ENCODE measurements around the gene AHDC1.

The AHDC1 gene

DNA sequence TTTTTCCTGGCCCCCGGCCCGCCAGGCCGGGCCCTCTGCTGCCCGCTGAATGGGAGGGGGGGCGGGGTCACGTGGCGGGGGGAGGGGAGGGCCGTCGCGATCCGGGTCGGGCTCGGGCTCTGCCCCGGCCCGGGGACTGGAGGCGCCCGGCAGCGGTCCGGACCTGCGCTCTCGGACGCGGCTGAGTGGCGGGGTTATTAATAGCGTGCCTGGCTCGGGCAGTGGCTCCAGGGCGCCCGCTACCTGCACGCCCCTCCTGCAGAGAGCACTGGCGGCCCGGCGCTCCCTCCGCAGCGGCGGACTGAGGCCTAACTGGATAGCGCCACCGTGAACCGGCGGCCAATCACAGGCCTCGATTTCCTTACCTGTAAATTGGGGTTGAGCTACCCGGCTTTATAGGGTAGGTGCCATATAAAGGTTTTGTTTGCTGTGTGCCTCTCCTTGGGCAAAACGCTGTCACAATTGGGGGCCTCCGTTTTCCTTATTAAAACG lies 28.1 kb downstream of the AHDC1 start:
- no peak for DNase-seq

DNA sequence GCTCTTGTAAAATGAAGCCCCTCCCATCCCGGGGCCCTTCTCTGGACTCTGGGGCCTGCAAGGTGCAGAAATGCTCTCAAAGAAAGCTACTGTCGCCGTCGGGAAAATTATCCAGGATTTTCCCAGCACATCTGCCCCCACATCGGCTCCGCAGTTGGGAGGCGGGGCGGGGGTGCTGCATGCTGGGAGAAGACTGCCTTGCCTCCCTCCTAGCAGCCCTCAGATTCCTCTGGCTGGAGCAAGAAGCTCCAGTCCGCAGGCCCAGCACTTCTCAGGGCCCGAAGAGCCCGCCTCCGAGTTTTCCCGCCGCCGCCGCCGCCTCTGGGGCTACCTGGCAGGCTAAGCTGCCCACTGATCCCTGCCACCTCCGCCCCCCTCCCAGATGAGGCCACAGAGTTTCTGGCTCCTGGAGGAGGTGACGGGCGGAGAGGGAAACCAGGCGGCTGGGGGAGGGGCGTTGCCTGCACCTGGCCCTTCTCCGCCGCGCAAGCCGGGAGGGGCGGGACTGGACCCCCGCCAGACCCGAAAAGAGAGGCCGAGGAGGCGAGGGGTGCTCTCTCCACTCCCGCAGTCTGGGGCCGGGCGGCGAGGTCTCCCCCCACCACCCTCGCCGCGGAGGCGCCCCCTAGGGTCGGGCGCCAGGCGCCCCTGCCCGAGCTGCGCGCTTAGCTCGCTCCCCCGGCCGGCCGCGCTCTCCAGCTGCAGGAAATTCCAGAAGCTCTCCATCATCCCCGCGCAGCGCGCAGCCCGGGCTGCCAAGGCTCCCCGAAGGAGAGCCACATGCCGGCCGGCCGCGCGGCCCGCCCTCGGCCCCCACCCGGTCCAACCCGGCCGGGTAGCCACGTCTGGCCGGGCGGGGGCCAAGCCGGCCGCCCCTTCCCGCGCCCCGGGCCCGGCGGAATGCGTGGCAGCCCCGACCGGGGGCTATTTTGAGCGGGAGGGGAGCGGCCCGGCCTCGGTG lies 28.8 kb downstream of the AHDC1 start:
- no peak for DNase-seq

DNA sequence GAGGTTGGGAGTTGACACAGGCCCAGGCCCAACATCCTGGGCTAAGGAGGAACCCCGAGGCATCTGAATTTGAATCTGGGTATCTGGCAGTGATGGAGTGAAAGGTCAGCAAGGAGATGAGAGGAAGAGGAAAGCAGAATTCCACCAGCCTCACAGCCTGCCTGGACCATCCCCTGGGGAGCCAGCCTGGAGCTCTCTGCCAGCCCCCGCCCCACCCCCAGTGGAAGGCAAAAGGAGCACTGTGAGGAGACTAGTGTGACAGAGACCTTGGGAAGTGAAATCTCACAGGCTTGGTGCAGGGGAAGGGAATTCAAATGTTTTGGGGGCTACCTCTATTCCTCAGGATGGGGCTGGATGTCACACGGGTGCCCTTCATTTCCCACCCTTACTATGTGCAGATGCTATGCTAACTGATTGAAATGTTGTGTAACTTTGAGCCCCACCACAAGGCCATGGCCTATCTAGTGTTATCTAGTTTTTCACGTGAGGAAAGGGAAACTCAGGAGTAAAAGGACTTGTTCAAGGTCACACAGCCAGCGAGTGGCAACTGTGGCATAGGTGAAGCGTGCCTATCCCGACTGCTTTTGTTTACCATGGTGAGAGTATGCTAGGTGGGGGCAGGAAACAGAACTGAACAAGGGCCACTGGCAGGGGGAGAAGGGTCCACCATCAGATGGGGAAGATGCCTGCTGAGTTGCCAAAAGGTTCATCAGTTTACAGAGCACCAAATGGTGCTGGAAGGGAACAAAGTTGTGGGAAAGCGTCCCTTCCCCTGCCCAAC lies 29.8 kb downstream of the AHDC1 start:
- no peak for DNase-seq

DNA sequence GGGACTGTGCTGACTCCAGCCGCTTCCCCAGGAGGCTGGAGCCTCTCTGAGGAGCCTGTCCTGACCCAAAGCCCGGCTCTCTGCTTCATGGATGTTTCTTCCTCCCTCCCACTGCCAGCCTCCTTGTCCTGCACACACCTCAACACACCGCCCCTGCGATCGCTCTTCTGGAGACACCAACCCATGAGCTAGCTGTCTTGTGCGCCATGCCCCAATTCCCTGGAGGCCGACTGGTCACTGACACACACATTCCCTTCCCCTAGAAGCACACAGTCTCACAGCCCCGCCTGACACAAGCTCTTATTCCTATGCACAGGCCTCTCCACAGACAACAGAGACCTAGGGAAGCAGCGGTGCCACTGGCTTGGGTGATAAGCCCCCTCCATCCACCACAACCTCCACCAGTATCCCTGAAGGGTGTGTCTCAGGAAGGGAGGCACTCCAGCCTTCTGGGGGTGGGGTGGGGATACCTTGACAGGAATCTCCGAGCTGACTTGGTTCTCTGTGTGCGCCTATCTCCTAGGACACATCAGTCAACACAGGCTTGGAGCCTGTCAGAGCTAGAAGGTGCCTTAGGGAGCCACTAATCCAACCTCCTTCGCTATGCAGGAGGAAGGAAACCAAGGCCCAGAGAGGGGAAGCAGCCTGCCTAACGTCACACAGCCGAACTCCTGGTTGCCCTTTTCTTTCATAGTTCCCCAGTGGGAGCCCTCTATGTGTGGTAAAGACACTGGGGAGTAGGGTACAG lies 31.1 kb downstream of the AHDC1 start:
- DNase-seq = no peak

DNA sequence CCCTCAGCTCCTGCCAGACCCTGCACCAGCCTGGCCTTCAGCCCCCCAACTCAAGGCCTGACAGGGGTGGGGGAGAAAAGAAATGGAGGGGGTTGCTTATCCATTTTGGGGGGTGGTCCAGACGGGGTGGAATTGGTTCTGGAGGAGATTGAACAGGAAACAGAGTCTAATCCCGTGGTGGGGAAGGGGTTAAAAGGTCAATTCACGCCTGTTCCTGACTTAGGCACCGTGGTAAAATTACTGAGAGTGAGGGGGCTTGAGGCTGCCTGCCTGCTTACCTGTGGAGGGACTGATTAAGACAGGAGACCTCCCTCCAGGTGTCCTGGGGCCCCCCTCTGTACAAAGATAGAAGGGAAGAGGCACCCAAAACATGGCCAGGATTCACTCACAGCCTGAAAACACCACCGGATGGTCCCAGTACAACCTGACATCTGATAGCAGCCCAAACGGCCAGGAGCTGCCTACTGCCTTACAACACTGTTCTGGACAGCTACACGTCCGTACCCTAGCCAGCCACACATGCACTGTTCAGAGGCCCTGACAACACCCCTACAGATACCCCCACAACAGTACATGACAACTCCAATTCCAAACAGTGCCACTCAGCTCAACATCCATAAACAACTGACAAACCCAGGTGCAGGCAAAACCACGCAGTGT lies 31.8 kb downstream of the AHDC1 start:
- no peak for DNase-seq

DNA sequence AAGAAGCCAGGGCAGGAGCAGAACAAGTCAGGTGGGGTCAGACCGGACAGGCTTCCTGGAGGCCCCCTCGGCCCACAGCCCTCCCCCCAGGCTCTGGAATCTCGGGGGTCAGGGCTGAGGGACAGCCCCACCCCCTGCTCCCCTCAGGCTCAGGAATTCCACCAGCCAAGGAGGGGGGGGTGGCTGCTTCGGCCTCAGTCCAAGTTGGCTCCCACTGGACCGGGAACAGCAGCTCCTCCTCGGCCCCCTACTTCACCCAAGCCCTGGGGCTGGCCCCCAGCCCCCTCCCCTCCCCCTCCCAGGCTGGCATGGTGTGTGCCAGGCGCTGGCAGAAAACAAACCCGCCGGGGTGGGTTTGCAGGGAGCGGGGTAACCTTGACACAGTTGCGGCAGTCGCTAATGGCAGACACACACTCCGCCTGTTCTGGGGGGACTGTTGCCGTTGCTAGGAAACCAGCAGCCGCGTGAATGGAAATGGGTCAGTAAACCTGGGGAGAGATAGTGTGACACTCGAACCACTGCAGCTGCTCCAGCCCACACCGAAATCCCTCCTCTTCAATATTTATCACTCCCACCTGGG lies 32.4 kb downstream of the AHDC1 start:
- no peak for DNase-seq

DNA sequence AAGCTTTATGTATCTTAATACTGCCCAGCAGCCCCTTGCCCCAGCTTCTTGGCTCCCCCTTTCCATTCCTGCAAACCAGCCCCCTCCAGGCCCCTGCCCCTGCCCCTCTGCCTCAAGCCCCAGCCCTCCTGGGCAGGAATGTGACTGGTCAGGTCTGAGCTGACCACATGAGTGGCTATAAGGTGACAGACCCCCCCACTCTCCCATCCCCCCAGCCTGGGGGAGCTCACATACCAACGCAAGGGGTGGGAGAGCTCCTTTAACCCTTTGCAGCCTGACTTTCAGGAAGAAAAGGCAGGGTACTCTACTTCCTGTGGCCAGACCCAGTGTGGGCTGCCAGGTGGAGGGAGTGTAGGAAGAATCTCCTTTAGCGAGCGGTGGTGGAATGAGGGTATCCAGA lies 33.2 kb downstream of the AHDC1 start:
- no peak for DNase-seq

DNA sequence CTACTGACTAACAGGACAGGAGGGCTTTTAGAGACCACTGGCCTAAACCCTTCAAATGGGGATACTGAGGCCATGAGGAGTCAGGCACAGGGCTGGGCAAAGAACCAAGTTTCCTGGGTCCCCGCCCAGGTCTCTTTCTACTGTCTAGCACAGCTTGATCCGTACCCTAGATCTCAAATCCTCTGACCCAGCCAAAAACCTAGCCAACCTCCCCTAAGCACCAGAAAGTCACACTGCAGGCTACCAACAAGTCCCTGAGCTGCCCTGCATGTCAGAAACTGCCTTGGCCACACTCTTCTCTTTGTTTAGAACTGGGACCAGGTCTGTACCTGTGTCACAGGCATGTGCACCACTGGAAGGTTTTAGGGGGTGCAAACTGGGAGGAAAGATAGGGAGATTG lies 33.6 kb downstream of the AHDC1 start:
- DNase-seq = no peak

DNA sequence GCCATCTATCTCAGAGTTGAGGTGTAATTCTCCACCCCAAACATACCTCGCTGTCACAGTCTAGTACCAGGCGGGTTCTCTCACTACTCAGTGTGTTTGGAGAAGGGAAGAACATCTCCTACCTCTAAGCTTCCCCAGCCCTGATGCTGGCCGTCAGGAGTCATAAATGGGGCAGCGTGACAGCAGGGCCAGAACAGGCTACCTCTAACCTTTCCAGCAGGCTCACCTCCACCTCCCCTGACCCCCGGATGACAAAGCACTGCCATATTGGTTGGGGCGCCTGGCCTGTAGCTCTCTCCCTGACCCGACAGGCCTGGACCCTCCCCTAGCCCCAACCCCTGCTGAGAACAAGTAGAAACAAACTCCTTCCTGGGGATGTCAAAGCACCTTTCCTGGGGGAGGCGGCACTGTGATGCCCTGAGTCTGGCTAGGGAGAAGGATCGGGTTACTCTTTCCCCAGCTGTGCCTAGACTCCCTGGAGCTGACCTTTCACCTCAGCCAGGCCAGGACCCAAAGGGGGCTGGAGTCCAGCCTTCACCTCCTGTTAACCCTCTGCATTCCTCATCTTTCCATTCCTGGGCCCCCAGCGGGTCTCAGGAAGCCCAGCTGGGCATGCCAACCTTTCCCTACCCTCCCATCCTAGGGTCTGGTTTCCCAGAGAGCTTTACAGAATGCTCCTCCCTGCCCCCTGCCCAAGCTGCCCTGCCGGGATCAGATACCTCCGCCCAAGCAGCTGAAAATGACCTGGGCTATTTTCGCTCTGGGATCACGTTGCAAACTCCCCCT lies 34.2 kb downstream of the AHDC1 start:
- no peak for DNase-seq

DNA sequence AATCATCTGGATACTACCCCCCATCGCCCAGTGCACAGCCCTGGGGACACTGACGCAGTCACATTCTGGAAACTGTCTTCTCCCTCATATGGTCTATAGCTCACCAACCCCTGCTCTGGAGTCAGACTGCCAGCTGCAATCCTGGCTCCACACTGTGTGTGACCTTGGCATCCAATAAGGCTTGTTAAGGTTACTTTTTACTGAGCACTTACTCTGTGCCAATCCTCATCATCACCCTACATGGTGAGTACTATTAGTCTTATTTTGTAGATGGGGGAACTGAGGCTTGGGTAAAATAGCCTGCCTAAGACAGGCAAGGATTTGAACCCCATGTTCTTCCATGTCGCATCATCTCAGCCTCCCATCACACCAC lies 34.9 kb downstream of the AHDC1 start:
- DNase-seq = no peak

DNA sequence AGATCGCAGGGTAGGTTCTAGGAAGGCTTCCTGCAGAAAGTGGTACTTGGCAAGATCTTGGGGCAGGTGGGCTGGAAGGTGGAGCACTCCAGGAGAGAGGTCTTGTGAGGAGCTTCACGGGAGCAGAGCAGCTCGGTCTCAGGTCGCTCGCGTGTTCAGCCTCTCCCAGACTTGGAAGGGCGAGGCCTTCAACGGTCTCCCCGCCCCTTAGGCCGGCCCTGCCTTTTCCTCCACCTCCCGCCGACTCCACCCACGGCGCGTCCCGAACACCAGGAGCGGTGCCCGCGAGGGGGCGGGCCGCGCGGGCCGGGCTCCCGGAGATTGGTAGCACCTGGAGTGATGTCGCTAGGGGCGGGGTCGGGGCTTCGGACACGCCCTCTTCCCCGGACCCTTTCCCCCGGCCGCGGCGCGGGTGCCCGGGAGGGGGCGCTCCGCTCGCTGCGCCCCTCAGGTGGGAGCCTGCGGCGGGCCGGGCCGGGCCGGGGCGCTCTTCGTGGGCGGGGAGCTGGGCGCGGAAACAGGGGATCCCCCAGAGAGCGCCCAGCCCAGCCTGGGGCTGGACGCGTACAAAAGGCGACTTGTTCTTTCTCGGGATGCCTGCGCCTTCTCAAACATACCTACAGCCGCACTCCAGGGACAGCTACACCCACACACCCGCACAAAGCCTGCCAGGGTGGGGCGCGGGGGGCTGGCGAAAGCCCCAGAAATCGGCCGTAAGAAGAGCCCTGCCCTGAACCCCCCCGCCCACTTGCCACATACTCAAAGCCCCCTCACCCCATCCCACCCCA lies 35.5 kb downstream of the AHDC1 start:
- peak; percentile 88 for DNase-seq

DNA sequence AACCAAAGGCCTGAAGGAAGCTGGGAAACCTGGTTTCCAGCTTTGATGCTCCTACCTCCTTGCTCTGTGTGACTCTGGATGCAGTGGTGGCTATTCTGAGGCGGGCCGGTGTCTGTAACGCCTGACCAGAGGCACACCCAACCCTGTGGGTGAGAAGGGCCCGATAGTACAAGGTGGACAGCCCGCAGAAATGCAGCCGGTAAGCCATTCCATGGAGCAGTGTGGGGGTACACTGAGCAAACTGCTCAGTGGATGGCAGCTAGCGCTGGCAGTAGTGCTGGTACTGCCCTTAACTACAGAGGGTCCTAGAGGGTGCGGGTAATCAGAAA lies 36.0 kb downstream of the AHDC1 start:
- DNase-seq = no peak

DNA sequence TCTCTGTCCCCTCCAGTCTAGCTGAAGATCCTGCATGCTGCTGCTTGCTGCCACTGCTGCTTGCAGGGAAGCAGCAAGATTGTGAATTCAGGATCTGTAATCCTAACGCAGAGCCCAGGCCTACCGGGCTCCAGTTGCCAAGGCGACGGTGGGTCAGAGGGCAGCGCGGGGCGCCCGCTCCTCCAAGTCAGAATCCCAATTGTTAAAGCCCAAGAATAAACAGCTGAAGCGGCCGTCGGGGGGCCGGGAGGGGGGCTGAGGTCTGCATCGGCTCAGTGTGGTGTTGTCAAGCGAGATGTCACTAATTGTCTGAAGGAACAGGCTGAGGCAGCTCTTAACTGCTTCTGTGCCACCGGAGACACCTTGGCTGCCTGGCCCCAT lies 36.8 kb downstream of the AHDC1 start:
- DNase-seq = no peak

DNA sequence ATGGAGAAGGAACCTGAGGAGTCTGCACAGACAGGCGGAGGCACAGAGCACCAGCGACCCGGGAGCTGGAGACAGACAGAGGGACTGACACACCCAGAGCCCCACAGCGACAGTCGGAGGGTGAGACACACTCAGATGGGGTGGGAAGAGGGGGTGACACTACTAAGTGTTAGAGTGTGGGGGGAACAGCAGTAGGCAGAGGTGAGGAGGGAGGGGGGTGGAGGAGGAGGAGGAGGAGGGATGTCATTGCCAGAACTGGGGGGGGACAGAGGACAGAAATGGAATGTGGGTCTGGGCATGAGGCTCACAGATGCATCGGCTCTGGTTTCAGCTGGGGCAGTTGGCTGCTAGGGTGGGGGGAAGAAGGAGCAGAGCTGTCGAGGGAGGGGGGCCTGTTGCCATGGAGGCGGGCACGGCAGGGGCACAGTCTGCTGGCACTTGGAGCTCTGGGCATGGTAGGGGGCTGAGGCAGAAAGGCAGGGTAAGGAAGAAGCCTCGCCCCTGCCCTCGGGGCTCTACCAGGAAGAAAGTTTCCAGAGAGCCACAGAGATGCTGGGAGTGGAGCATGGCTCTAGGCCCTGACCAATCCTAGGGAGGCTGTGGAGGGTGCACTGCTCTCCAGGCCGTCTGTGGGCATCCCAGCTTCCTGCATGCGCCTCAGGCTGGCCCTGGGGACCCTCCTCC lies 37.3 kb downstream of the AHDC1 start:
- DNase-seq = no peak

DNA sequence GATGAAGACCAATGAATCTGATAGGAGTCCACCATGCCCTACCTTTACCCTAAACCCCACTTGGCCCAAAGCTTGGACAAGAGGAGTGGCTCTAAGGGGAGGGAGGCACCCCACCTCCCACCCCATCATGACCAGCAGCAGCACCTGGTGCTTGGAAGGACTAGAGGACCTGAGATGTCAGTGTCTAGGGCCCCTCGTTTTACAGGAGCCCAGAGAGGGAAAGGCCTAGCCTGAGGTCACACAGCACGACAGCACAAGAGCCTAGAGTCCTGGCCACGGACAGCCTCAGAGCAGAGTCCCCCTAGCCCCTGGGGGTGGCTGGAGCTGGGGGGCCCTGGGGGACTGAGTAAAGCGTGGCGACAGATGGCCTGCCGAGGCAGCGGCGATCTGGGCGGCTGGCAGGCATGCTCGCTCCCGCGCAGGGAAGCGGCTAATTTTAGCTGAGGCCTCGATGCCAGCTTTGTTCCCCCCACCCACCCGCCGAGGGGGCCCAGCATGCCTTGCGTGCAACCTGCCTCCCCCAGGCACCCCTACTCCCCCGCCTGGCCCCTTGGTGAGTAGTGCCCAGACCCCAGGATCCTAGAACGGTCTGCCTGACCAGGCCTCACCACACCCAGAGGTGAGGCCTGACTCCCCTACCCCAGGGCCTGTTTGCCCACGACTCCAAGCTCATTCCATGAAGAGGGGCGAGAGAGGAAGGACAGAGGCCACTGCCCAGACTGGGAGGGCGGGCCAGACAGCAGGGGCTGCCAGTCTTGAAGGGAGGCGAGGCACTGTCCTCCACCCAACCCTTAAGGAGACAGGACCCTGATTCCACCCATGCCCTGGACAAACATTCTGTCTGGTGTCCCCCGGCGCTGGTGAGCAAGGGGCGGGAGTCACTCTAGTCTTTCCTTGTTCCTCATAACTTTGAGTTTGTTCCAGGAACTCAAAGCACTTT lies 39.0 kb downstream of the AHDC1 start:
- no peak for DNase-seq

DNA sequence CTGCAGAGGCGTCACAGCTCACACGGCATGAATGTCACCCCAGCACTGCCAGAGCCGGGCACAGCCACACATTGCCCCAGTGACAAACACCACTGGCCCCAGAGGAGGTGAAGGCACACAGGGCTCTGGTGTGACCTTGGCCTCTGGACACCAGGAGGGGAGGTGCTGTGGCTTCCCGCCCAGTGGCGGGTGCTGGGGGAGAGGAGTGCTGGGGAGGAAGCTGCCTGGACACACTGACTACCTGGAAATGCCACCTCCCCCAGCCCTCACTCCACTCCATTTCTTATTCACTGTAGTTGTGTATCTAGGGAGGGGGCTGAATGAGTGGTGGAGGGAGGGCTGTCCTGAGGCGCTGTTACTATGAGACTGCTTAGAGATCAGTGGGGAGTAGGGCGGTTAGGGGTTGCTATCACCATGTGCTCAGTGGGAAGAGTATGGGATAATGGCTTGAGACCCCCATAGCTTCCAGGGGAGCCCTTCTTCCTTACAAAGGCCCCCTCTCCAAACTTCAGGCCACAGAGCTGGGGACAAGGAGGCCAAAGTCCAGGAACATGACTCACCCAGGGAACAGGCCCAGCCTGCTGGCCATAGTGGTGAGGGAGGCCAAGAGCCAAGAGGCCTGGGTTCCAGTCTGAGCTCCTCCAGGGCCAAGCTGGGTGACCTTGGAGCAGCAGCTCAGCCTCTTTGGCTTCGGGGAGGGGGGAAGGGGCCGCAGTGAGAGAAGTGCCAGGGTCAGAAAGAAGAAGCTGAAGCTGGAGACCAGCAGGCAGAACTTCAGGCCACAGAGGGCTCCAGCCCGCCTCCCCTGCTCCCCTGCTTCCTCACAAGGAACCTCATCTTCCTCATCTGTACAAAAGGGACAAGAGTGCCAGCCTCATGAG lies 40.1 kb downstream of the AHDC1 start:
- DNase-seq = no peak

DNA sequence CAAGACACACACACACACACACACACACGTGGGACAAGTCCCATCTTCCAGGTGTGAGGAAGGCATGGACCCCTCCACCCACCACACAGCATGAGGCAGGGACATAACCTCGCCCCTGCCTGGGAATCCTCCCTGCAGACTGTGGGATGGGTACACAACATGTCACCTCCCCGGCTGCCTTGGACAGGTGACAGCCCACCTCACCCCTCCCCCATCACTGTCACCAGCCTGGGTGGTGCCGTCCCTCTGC lies 40.7 kb downstream of the AHDC1 start:
- no peak for DNase-seq
